Activated CD4-positive, alpha-beta T cell treated with anti-CD3 and anti-CD28 coated beads, Interleukin-2, amount 10 ng/mL, durations not matched to agents 24 days and 14 days (primary cell): ENCODE measurements around the gene SWT1. TPM values are rescaled to one million over a fixed set of nuclear protein-coding genes. Genes with fewer than 3 reads are reported as not detected.

Experiments used
- DNase-seq: peaks from one replicate; pipeline ENCODE4 v3.0.0; 2022
- H3K27ac Mint-ChIP-seq: one replicate; pipeline ENCODE4 v1.8.0; 2022; ENCODE audit warnings: mild to moderate bottlenecking, mixed read lengths
- H3K27me3 Mint-ChIP-seq: one replicate; pipeline ENCODE4 v1.8.0; 2022; ENCODE audit warnings: mixed read lengths
- H3K36me3 Mint-ChIP-seq: one replicate; pipeline ENCODE4 v1.8.0; 2022; ENCODE audit warnings: low read depth, mild to moderate bottlenecking, mixed read lengths
- H3K4me1 Mint-ChIP-seq: one replicate; pipeline ENCODE4 v1.8.0; 2021; ENCODE audit warnings: mixed read lengths
- H3K4me3 Mint-ChIP-seq: one replicate; pipeline ENCODE4 v1.8.0; 2022; ENCODE audit warnings: mild to moderate bottlenecking, moderate library complexity, mixed read lengths
- H3K9me3 Mint-ChIP-seq: one replicate; pipeline ENCODE4 v1.8.0; 2021; ENCODE audit warnings: mixed read lengths
- intact Hi-C: fragments of 100-400 bp; cut with micrococcal nuclease; formaldehyde crosslinking; loops from one replicate; pipeline ENCODE4 v1.15.1; 2023
- total RNA-seq: library from RNA; stranded (reverse); gene quantifications from 2 replicates; pipeline ENCODE4 v1.2.3, GENCODE V29; 2022

Gene SWT1
- total RNA-seq, 1 donor from 2014 or later = 1.8 TPM

- Mint-ChIP-seq H3K9me3 (peaks cover 4% of the 10 kb centered on the region), H3K27ac (no peak overlapping the region), H3K36me3 (peaks cover 2% of the 10 kb centered on the region), H3K4me1 (no peaks in the 10 kb centered on the region), H3K27me3 (no peaks in the 10 kb centered on the region), H3K4me3 (no peak overlapping the region)
- intact Hi-C loops = no loop called here
- DNase-seq = no peak
Observed at GRCh38 chr1:185265314-185265713, 108.3 kb downstream of the SWT1 start.

- intact Hi-C loops = no loop called here
- DNase-seq = no peak
- Mint-ChIP-seq H3K27ac (no peak overlapping the region), H3K27me3 (no peaks in the 10 kb centered on the region), H3K9me3 (no peaks in the 10 kb centered on the region), H3K4me3 (no peak overlapping the region), H3K4me1 (peaks cover under 1% of the 10 kb centered on the region), H3K36me3 (no peaks in the 10 kb centered on the region)
Observed at GRCh38 chr1:185267301-185267700, 110.3 kb downstream of the SWT1 start.

- no peaks in the 10 kb centered on the region for H3K36me3 Mint-ChIP-seq
Observed at GRCh38 chr1:185267701-185268100, 110.7 kb downstream of the SWT1 start.

DNA sequence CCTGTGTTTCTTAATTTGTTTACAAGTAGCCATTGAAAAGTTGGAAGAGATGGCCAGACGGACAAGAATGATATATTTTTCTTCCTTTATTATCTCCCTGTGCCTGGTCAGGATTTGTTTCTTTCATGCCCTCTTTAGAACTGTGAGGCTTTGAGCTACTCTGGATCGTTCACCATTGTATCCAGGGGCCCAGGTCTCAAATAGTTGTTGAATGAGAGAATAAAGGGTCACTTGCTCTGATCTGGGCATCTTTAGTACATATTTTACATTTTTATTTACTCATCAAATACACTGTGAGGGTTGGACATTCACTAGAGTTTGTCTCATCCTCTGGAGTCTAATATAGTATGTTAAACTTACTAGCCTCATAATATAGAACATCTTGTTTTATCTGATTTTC lies 111.4 kb downstream of the SWT1 start:
- peaks cover 1% of the 10 kb centered on the region for H3K4me1 Mint-ChIP-seq
- H3K9me3 Mint-ChIP-seq = no peaks in the 10 kb centered on the region
- H3K27me3 Mint-ChIP-seq = no peaks in the 10 kb centered on the region
- intact Hi-C loops = no loop called here
- H3K36me3 Mint-ChIP-seq = no peaks in the 10 kb centered on the region
- DNase-seq = no peak
- no peak overlapping the region for H3K4me3 Mint-ChIP-seq
- no peak overlapping the region for H3K27ac Mint-ChIP-seq

More at GRCh38 chr1:185267701-185268100, 110.7 kb downstream of the SWT1 start:
- intact Hi-C loops = no loop called here
- Mint-ChIP-seq H3K27me3 (no peaks in the 10 kb centered on the region), H3K4me1 (peaks cover 1% of the 10 kb centered on the region), H3K27ac (no peak overlapping the region), H3K4me3 (no peak overlapping the region), H3K9me3 (no peaks in the 10 kb centered on the region)
- DNase-seq = no peak

DNA sequence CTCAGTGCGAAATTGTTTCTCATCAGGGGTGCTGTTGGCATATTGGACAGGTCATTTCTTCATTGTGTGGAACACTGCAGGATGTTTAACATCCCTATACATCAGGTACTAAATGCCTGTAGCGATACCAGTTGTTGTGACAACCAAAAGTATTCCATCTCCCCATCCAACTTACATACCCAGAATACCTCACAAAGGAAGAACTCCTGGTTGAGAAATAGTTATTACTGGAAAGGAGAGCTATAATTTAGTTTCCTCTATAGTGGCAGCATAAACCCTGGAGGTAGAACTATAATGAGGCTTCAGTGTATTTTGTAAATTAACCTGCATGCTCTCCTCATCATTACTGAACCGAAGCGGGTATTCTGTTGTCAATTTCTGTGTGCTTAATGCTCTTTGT lies 115.0 kb downstream of the SWT1 start:
- intact Hi-C loops = no loop called here
- Mint-ChIP-seq H3K4me1 (peaks cover 1% of the 10 kb centered on the region), H3K36me3 (no peaks in the 10 kb centered on the region), H3K27ac (no peak overlapping the region), H3K4me3 (no peak overlapping the region), H3K27me3 (no peaks in the 10 kb centered on the region), H3K9me3 (no peaks in the 10 kb centered on the region)
- DNase-seq = no peak

DNA sequence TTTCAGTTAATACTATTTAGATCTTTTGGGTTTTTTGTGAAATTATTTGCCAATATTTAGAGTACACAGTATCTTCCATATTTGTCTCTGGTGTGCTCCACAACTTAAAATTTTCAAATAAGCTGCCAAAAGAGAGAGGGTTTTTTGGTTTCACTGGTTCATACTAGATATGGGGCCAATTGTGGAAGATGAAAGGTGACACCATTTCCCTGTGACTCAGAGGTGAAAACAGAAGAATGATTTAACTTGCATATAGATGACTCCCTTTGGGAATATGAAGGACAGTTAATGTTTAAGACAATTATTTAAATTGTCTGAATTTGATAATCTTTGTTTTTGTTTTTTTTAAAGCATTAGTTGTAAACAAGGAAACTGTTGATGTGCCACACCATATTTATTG lies 122.6 kb downstream of the SWT1 start:
- Mint-ChIP-seq H3K27me3 (no peaks in the 10 kb centered on the region), H3K4me1 (peaks cover 24% of the 10 kb centered on the region), H3K4me3 (no peak overlapping the region), H3K27ac (no peak overlapping the region), H3K36me3 (peaks cover 9% of the 10 kb centered on the region), H3K9me3 (peaks cover 11% of the 10 kb centered on the region)
- intact Hi-C loops = no loop called here
- DNase-seq = no peak

DNA sequence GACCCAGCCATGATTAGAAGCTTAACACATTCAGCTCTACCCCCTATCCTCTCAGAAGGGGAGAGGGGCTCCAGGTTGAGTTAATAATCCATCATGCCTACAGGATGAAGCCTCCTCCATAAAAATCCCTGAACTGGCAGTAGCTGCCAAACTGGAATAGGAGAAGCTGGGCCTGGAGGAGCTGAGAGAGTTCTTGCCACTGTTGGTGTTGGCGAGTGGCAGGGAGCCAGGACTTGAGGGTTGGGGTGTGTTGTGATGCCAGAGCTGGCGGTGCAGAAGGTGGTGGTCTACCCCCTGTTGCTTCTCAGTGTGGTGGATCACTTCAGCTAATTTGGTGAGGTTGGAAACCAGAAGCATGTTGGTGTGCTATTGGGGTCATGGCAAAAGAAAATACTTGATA lies 123.6 kb downstream of the SWT1 start:
- Mint-ChIP-seq H3K36me3 (peaks cover 9% of the 10 kb centered on the region), H3K4me1 (peaks cover 29% of the 10 kb centered on the region), H3K9me3 (peaks cover 11% of the 10 kb centered on the region), H3K4me3 (no peak overlapping the region), H3K27me3 (no peaks in the 10 kb centered on the region), H3K27ac (peak overlapping the region; percentile 39)
- no peak for DNase-seq
- intact Hi-C loops = loop anchor here (5.0 kb wide), 1 partner anchor 38 kb away; no protein-coding TSS in a partner anchor

DNA sequence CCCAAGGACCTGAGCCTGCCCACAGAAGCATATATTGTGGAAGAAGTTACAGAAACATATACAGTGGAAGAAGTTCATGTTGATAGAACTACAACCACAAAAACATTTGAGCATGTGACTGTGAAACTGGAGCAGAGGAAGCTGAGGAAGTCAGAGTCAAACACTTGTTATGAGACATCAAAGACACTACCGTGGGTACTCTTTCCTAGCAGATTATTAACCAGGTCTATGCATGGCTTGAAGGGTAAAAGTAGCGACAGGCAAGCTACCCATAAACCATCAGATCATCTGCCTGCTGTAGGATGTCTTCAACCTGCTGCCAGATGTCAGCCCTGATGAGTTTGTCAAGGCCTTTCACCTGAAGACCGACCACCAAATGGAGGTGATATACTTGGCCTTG lies 124.3 kb downstream of the SWT1 start:
- Mint-ChIP-seq H3K27ac (peak overlapping the region; percentile 78), H3K9me3 (peaks cover 11% of the 10 kb centered on the region), H3K4me1 (peaks cover 29% of the 10 kb centered on the region), H3K4me3 (peak overlapping the region; percentile 25), H3K36me3 (peaks cover 11% of the 10 kb centered on the region), H3K27me3 (no peaks in the 10 kb centered on the region)
- peak; percentile 78 for DNase-seq
- intact Hi-C loops = loop anchor here (5.0 kb wide), 1 partner anchor 39 kb away; no protein-coding TSS in a partner anchor

DNA sequence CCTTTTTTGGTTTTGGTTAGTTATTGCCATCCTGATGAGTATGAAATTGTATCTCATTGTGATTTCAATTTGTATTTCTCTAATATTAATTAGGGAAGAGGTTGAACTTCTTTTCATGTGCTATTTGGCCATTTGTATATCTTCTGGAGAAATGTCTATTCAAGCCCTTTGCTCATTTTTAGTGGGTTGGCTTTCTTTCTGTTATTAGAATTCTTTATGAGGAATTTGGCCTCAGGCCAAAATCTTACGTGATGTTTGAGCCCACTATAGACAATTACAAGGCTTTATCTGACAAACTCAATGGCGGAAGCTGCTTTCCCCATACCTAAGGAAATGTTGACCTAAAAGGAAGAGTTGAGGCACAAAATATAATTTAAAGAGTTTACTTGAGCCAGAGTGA lies 127.1 kb downstream of the SWT1 start:
- no peak overlapping the region for H3K27ac Mint-ChIP-seq

GRCh38 chr1:185284533-185285276 lies 127.7 kb downstream of the SWT1 start:
- intact Hi-C loops = loop anchor here (5.0 kb wide), 1 partner anchor 42 kb away; no protein-coding TSS in a partner anchor
- Mint-ChIP-seq H3K4me1 (peaks cover 42% of the 10 kb centered on the region), H3K36me3 (peaks cover 25% of the 10 kb centered on the region), H3K4me3 (no peak overlapping the region), H3K9me3 (peaks cover 8% of the 10 kb centered on the region), H3K27me3 (no peaks in the 10 kb centered on the region), H3K27ac (no peak overlapping the region)
- DNase-seq = no peak

More for the DNA sequence above, 127.1 kb downstream of the SWT1 start:
- no peak overlapping the region for H3K4me3 Mint-ChIP-seq
- no peak for DNase-seq
- peaks cover 39% of the 10 kb centered on the region for H3K4me1 Mint-ChIP-seq
- intact Hi-C loops = loop anchor here (5.0 kb wide), 1 partner anchor 42 kb away; no protein-coding TSS in a partner anchor
- H3K9me3 Mint-ChIP-seq = peaks cover 12% of the 10 kb centered on the region
- H3K36me3 Mint-ChIP-seq = peaks cover 20% of the 10 kb centered on the region
- no peaks in the 10 kb centered on the region for H3K27me3 Mint-ChIP-seq

DNA sequence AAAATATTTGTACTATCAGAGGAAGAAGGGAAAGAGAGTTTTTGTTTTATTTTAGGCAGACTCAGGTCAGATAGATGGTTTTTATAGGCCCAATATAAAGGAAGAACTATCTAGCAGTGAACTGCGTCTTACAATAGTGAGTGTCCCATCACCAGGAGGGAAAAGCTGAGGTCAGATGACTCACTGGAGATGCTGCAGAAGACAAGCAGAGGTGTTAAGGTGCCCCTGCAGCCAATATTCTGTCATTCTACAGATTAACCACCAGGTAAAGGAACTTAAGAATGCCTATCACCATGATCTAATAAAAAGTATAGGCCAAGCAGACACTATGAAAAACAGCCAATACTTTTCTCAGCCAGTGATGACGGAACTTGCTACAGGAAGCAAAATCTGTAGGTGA lies 130.5 kb downstream of the SWT1 start:
- intact Hi-C loops = no loop called here

GRCh38 chr1:185288435-185288834 lies 131.5 kb downstream of the SWT1 start:
- no peak overlapping the region for H3K4me3 Mint-ChIP-seq
- H3K36me3 Mint-ChIP-seq = peaks cover 38% of the 10 kb centered on the region
- H3K27ac Mint-ChIP-seq = no peak overlapping the region
- intact Hi-C loops = no loop called here
- H3K27me3 Mint-ChIP-seq = no peaks in the 10 kb centered on the region
- H3K9me3 Mint-ChIP-seq = peaks cover 3% of the 10 kb centered on the region
- peaks cover 27% of the 10 kb centered on the region for H3K4me1 Mint-ChIP-seq
- no peak for DNase-seq

More for the DNA sequence above, 130.5 kb downstream of the SWT1 start:
- Mint-ChIP-seq H3K9me3 (peaks cover 3% of the 10 kb centered on the region), H3K27me3 (no peaks in the 10 kb centered on the region), H3K27ac (no peak overlapping the region), H3K4me1 (peaks cover 25% of the 10 kb centered on the region), H3K4me3 (no peak overlapping the region), H3K36me3 (peaks cover 33% of the 10 kb centered on the region)
- no peak for DNase-seq

GRCh38 chr1:185289880-185290279 lies 132.9 kb downstream of the SWT1 start:
- intact Hi-C loops = no loop called here
- no peaks in the 10 kb centered on the region for H3K27me3 Mint-ChIP-seq
- peaks cover 48% of the 10 kb centered on the region for H3K36me3 Mint-ChIP-seq
- H3K4me1 Mint-ChIP-seq = peaks cover 29% of the 10 kb centered on the region
- H3K27ac Mint-ChIP-seq = no peak overlapping the region
- DNase-seq = no peak
- H3K4me3 Mint-ChIP-seq = no peak overlapping the region
- H3K9me3 Mint-ChIP-seq = peaks cover 3% of the 10 kb centered on the region

DNA sequence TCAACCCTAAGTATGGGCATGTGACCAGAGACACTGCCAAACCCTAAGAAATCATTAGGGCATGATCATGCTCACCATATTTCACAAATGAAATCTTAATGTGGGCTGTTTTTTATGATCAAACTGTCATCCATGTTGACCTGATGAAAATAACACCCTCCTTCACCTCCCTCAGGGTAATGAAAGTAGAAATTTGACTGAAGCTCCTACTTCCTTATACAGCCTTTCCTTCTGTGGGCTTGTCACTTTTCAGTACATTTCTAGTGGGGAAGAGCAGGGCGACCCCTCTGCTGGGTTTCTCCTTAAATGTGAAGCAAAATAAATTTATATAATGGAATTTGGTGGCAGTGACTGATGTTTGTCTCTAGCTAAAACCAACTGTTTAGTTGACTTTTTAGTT lies 134.2 kb downstream of the SWT1 start:
- DNase-seq = no peak
- peaks cover 57% of the 10 kb centered on the region for H3K36me3 Mint-ChIP-seq

More for the DNA sequence above, 134.2 kb downstream of the SWT1 start:
- Mint-ChIP-seq H3K9me3 (peaks cover 3% of the 10 kb centered on the region), H3K27ac (no peak overlapping the region), H3K27me3 (no peaks in the 10 kb centered on the region), H3K4me3 (no peak overlapping the region), H3K4me1 (peaks cover 26% of the 10 kb centered on the region)
- intact Hi-C loops = no loop called here
